BE2C (cell line): ENCODE data around the gene DBF4.
"Not testable (repeated sequence)": the region's sequence is repeated elsewhere in the genome, so short reads cannot be mapped to it uniquely, and the experiment has no call there.

Experiments
- DNase-seq: peaks from one replicate; pipeline ENCODE4 v3.0.0-alpha.2; 2020
- H3K27me3 ChIP-seq: fragments of 250-450 bp; sonication (Bioruptor Pico); 2 replicates; pipeline ENCODE4 v1.5.1; 2020; ENCODE audit warnings: mild to moderate bottlenecking
- H3K36me3 ChIP-seq: fragments of 250-450 bp; sonication (Bioruptor Pico); 2 replicates; pipeline ENCODE4 v1.5.1; 2020; ENCODE audit warnings: mild to moderate bottlenecking
- H3K4me1 ChIP-seq: fragments of 250-450 bp; sonication (Bioruptor Pico); 2 replicates; pipeline ENCODE4 v1.5.1; 2020
- H3K4me3 ChIP-seq: 2 replicates; pipeline ENCODE4 v1.5.1; 2011; ENCODE audit warnings: low read depth, low read length
- H3K9me3 ChIP-seq: fragments of 250-450 bp; sonication (Bioruptor Pico); 2 replicates; pipeline ENCODE4 v1.5.1; 2020
- CTCF ChIP-seq: IDR thresholded peaks from 2 replicates; pipeline ENCODE4 v1.5.1; 2012; ENCODE audit warnings: mild to moderate bottlenecking, low read depth, low read length

DBF4 gene

GRCh38 chr7:87850836-87851593 lies 25.3 kb upstream of the DBF4 start:
- Histone ChIP-seq H3K9me3 (no peaks in the 10 kb centered on the region), H3K4me1 (no peaks in the 10 kb centered on the region), H3K36me3 (no peaks in the 10 kb centered on the region; the same call in 1 of the 2 replicates), H3K27me3 (no peaks in the 10 kb centered on the region), H3K4me3 (no peak overlapping the region)
- no peak for DNase-seq
- no peak for TF ChIP-seq CTCF

- Histone ChIP-seq H3K4me3 (no peak overlapping the region), H3K4me1 (no peaks in the 10 kb centered on the region), H3K27me3 (no peaks in the 10 kb centered on the region), H3K9me3 (no peaks in the 10 kb centered on the region), H3K36me3 (no peaks in the 10 kb centered on the region)
- TF ChIP-seq CTCF: no peak
- no peak for DNase-seq
These were observed 24.0 kb upstream of the DBF4 start for GRCh38 chr7:87852306-87852705.

GRCh38 chr7:87853237-87853864 lies 22.9 kb upstream of the DBF4 start:
- no peak for DNase-seq
- H3K4me1 ChIP-seq: no peaks in the 10 kb centered on the region
- no peak for TF ChIP-seq CTCF
- no peaks in the 10 kb centered on the region for H3K9me3 ChIP-seq
- peaks cover under 1% of the 10 kb centered on the region; the same call in 1 of the 2 replicates for H3K36me3 ChIP-seq
- no peak overlapping the region for H3K4me3 ChIP-seq
- H3K27me3 ChIP-seq: no peaks in the 10 kb centered on the region

- DNase-seq: no peak
- peaks cover 5% of the 10 kb centered on the region; the same call in 1 of the 2 replicates for H3K36me3 ChIP-seq
- no peaks in the 10 kb centered on the region for H3K4me1 ChIP-seq
- no peaks in the 10 kb centered on the region for H3K27me3 ChIP-seq
- TF ChIP-seq CTCF: no peak
- no peak overlapping the region for H3K4me3 ChIP-seq
- no peaks in the 10 kb centered on the region for H3K9me3 ChIP-seq
These were observed 17.7 kb upstream of the DBF4 start for GRCh38 chr7:87858417-87859100.

- H3K4me1 ChIP-seq: no peaks in the 10 kb centered on the region
- no peak overlapping the region for H3K4me3 ChIP-seq
- no peaks in the 10 kb centered on the region for H3K36me3 ChIP-seq
- no peaks in the 10 kb centered on the region for H3K9me3 ChIP-seq
- DNase-seq: no peak
- TF ChIP-seq CTCF: no peak
- H3K27me3 ChIP-seq: no peaks in the 10 kb centered on the region
These were observed 10.2 kb upstream of the DBF4 start for GRCh38 chr7:87866089-87866488.

- not testable (repeated sequence) for H3K4me3 ChIP-seq, DNase-seq, H3K27me3 ChIP-seq, H3K9me3 ChIP-seq, H3K4me1 ChIP-seq, H3K36me3 ChIP-seq
These were observed 9.8 kb upstream of the DBF4 start for GRCh38 chr7:87866533-87866932.
